ENCODE data around the gene WHRN.
A peak's percentile ranks its signal among the peaks of the same experiment; 100 is the strongest.

WHRN gene

GRCh38 chr9:114513055-114513958 lies 8.0 kb upstream of the WHRN start:
- no peak for DNase-seq

- no peak for DNase-seq
Observed at GRCh38 chr9:114511978-114512874, 7.0 kb upstream of the WHRN start.

DNA sequence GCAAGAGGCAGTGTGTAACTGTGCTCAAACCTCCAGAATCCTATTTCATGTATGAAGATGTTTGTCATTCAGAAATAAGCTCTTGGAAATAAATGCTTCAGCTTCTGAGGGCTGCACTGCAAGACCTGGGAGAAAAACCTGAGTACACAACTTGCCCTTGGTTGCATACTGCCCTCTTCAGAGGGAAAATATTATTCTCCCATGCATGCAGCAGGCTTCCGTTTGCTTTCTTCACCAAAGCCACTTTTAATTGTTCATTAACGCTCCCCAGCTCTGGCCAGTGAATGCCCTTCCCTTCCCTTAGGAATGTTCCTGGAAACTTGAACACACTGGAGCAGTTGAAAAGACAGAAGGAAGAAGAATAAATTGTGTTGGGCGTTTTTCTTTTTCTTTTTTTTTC lies 2.5 kb upstream of the WHRN start:
- DNase-seq: peak; percentile 22 to 46

- no peak for DNase-seq
Observed at GRCh38 chr9:114506082-114506390, 763 bp upstream of the WHRN start.

DNA sequence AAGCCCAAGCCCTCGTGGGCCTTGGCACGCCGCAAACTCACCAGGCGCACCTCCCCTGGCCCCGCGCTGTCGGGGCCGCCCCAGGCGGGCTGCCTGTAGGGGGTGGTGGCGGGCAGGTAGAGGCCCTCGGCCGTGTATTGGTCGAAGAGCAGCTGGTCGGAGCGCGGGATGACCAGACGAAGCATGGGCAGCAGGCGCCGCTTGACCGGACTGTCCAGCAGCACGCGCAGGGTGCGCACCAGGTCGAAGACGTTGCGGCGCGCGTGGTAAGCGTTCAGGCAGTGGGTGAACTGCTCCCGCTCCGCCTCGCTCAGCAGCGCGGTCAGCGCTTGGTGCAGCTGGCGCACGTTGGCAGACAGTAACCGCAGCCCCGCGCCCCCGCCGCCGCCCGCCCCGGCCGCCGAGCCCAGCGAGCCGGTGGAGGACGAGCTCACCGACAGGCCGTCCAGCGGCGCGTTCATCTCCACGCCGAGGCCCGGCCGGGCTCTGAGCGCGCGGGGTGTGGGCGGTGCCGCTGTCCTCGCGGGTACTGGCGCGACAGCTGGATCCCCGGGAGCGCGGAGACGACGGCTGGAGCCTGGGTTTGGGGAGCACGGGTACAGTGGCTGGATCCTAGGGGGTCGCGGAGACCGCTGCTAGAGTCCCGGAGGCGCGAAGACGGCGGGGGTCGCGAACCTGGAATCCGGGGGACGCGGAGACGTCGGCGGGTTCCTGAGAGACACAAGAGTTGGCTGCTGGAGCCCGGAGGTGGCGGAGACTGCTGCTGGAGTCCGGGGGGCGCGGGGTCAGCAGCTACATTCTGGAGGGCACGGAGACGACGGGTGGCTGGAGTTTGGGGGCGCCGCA lies 709 bp downstream of the WHRN start:
- peak in 1 of 2 donors; percentile 41 for DNase-seq

DNA sequence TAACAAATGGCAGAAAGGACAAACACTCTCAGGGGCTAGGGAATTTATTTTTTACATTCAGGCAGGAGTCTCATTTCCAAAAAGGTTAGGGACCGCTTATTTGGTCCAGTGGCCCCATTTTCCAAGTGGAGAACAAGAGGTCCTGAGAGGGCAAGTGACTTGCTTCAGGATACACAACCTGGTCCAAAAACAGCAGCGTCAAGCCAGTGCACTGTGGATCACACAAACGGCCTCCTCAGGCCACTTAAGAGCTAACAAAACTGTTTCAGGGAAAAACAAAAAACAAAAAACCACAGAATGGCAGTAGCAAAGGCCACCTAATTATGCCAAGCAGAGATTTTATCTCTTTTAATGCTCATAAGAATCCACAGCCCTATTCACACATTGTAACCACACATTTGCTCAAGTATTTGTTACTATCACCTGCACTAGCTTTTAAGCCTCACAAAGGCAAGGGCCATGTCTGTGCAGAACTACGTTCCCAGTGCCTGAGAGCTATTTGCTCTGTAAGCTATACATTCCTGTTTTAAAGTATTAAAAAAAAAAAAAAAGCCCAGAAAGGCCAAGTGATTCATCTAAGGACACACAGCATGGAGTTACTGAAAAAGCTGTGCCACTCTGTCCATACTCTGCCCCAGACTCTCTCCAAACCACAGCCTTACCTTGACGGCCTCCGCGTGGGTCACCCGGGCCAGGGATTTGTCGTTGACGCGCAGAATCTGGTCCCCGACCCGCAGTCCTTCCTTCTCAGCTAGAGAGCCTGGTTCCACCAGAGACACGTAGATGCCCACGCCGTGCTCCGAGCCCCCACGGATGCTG lies 1.5 kb downstream of the WHRN start:
- DNase-seq: peak in 1 of 2 donors; percentile 13

- peak in 1 of 2 donors; percentile 13 for DNase-seq
Observed at GRCh38 chr9:114503009-114503408, 2.3 kb downstream of the WHRN start.

GRCh38 chr9:114501796-114502682 lies 3.2 kb downstream of the WHRN start:
- peak; percentile 68 to 76 for DNase-seq

DNA sequence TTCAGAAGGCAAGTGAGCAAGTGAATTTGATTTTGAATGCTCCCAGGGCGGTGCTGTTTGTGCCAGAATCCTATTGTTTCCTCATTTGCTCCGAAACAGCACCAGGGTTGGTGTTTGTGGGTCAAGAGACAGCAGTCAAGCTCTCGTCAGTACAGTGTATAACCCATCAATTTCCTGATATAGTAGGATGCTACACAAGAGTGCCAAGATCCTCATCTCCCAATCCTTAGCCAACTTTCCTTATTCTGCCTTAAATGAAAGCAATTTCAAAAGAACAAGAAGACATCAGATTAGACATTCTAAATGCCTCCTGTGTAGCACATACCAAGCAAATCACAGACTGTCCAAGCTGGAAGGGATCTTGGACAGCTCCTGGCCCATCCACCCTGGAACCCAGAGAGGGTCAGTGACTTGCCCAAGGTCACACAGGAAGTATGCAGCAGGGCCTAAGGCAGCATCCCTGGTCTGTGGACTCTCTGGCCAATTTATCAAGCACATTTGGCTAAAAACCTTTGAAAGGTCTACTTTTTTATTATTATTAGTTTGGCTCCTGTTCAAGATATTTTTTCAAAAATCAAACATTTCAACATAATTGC lies 4.5 kb downstream of the WHRN start:
- peak; percentile 8 to 44 for DNase-seq

- no peak for DNase-seq
Observed at GRCh38 chr9:114499941-114500696, 5.2 kb downstream of the WHRN start.

- peak; percentile 47 to 73 for DNase-seq
Observed at GRCh38 chr9:114499528-114499927, 5.7 kb downstream of the WHRN start.

GRCh38 chr9:114497727-114498382 lies 7.4 kb downstream of the WHRN start:
- no peak for DNase-seq

DNA sequence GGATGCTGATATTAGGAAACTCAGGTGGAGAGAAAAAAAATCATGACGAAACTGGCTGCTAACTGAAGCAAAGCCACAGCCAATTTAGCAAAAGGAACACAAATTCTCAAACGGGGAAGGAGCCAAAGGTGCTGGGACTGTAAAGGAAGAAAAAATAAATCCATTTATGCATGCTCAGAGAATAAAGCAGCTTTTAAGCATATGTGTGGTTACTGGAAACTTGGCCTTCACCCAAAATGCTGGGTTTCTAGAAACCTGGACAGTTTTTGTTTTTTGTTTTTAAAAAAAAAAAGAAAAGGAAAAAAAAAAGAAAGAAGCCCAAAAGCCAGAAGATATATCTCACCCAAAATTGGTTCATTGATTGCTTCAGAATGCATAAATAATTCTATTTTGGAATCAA lies 8.0 kb downstream of the WHRN start:
- DNase-seq: peak in 1 of 2 donors; percentile 17

DNA sequence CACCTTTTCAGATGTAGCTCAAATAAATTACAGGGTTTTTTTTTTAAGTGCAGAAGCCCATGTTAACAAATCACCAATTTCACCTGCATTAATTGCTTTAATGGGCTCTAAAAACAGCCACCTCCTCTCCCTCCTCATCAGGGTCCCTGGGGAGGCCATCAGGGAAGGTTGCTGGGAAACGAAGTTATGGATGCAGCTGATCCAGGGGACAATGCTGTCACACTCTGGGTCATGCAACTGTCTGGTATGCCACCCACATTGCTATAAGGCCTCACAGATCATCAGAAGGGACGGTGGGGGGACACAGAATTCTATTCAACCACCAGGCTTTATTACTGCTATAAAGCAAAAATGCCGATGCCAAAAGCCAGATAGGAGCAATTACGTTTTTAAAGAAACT lies 9.3 kb downstream of the WHRN start:
- no peak for DNase-seq

GRCh38 chr9:114494776-114495569 lies 10.3 kb downstream of the WHRN start:
- no peak for DNase-seq

GRCh38 chr9:114493521-114494184 lies 11.6 kb downstream of the WHRN start:
- DNase-seq: no peak

GRCh38 chr9:114492991-114493390 lies 12.3 kb downstream of the WHRN start:
- no peak for DNase-seq

Measured in hippocampal formation (tissue), 2 donors.